ENCODE measurements around the gene GPS1.

GRCh38 chr17:82036634-82037091, 15.0 kb upstream of the GPS1 start:
- no peak for TF ChIP-seq CTCF (IDR thresholded peaks at IDR 0.05)
- TF ChIP-seq POLR2AphosphoS5 (IDR thresholded peaks at IDR 0.05): no peak
